ENCODE data around the gene POM121C.
"Not testable (repeated sequence)": the region's sequence is repeated elsewhere in the genome, so short reads cannot be mapped to it uniquely, and the experiment has no call there.

- TF ChIP-seq CTCF, POLR2A (IDR thresholded peaks at IDR 0.05): not testable (repeated sequence)
Measured at GRCh38 chr7:75395329-75395728, 90.8 kb downstream of the POM121C start, which contains the start of gene TRIM73.

Data from body of pancreas (tissue), 4 donors.